ENCODE data around the gene ZCCHC24. TPM values are rescaled to one million over a fixed set of nuclear protein-coding genes. Genes with fewer than 3 reads are reported as not detected.

Gene ZCCHC24
- total RNA-seq, 2 experiments from 2014 or later: 0.67 to 0.85 TPM

GRCh38 chr10:79409038-79409725 is 36.2 kb downstream of the ZCCHC24 start:
- CTCF ChIA-PET: no interaction called here
- H3K4me1 Mint-ChIP-seq (ENCODE audit: low read depth): no peaks in the 10 kb centered on the region
- H3K27ac Mint-ChIP-seq: no peak overlapping the region
- Histone ChIP-seq H3K4me1 (ENCODE audit: insufficient read depth, low read length) (peaks cover 7% of the 10 kb centered on the region), H3K27me3 (ENCODE audit: control insufficient read depth in 1 of 2, insufficient read depth in 2 of 2, low read length in 2 of 2) (no peaks in the 10 kb centered on the region), H3K9me3 (ENCODE audit: control insufficient read depth in 1 of 2, insufficient read depth in 1 of 2, low read length in 2 of 2) (no peaks in the 10 kb centered on the region), H3K27ac (ENCODE audit: low read depth in 1 of 2, low read length in 2 of 2) (no peak overlapping the region), H3K36me3 (ENCODE audit: insufficient read depth, low read length) (no peaks in the 10 kb centered on the region), H3K4me3 (ENCODE audit: low read length) (no peak overlapping the region)
- H3K36me3 Mint-ChIP-seq (ENCODE audit: low read depth): no peaks in the 10 kb centered on the region
- H3K9me3 Mint-ChIP-seq: no peaks in the 10 kb centered on the region
- ATAC-seq (ENCODE audit: poor library complexity) (no peak), DNase-seq (no peak)
- POLR2A ChIA-PET: no interaction called here
- intact Hi-C loops (cut with DNase I, micrococcal nuclease): no loop called here
- H3K27me3 Mint-ChIP-seq: no peaks in the 10 kb centered on the region
- H3K4me3 Mint-ChIP-seq: no peak overlapping the region
- no peak for TF ChIP-seq CTCF (IDR thresholded peaks at IDR 0.05)

- no peaks in the 10 kb centered on the region for H3K36me3 Mint-ChIP-seq (ENCODE audit: low read depth)
- H3K27ac Mint-ChIP-seq: no peak overlapping the region
- Histone ChIP-seq H3K27ac (ENCODE audit: low read depth in 1 of 2, low read length in 2 of 2) (no peak overlapping the region), H3K36me3 (ENCODE audit: insufficient read depth, low read length) (no peaks in the 10 kb centered on the region), H3K9me3 (ENCODE audit: control insufficient read depth in 1 of 2, insufficient read depth in 1 of 2, low read length in 2 of 2) (no peaks in the 10 kb centered on the region), H3K4me3 (ENCODE audit: low read length) (no peak overlapping the region), H3K4me1 (ENCODE audit: insufficient read depth, low read length) (peaks cover 4% of the 10 kb centered on the region), H3K27me3 (ENCODE audit: control insufficient read depth in 1 of 2, insufficient read depth in 2 of 2, low read length in 2 of 2) (no peaks in the 10 kb centered on the region)
- no peaks in the 10 kb centered on the region for H3K9me3 Mint-ChIP-seq
- ATAC-seq (ENCODE audit: poor library complexity): no peak
- H3K4me1 Mint-ChIP-seq (ENCODE audit: low read depth): no peaks in the 10 kb centered on the region
- no peak for TF ChIP-seq CTCF (IDR thresholded peaks at IDR 0.05)
- ChIA-PET CTCF (no interaction called here), POLR2A (no interaction called here)
- no peak overlapping the region for H3K4me3 Mint-ChIP-seq
- intact Hi-C loops (cut with DNase I, micrococcal nuclease): no loop called here
- no peak for DNase-seq
- H3K27me3 Mint-ChIP-seq: no peaks in the 10 kb centered on the region
These were observed 37.3 kb downstream of the ZCCHC24 start for GRCh38 chr10:79407811-79408795.

- POLR2A ChIA-PET: no interaction called here
- DNase-seq (no peak), ATAC-seq (ENCODE audit: poor library complexity) (no peak)
- H3K4me1 ChIP-seq (ENCODE audit: insufficient read depth, low read length): peaks cover 2% of the 10 kb centered on the region
- no peak for TF ChIP-seq CTCF (IDR thresholded peaks at IDR 0.05)
- Mint-ChIP-seq H3K36me3 (ENCODE audit: low read depth) (no peaks in the 10 kb centered on the region), H3K27ac (no peak overlapping the region), H3K27me3 (no peaks in the 10 kb centered on the region), H3K4me1 (ENCODE audit: low read depth) (no peaks in the 10 kb centered on the region), H3K4me3 (no peak overlapping the region), H3K9me3 (no peaks in the 10 kb centered on the region)
- H3K36me3 ChIP-seq (ENCODE audit: insufficient read depth, low read length): no peaks in the 10 kb centered on the region
- intact Hi-C loops (cut with DNase I, micrococcal nuclease): no loop called here
- no peaks in the 10 kb centered on the region for H3K27me3 ChIP-seq (ENCODE audit: control insufficient read depth in 1 of 2, insufficient read depth in 2 of 2, low read length in 2 of 2)
- H3K27ac ChIP-seq (ENCODE audit: low read depth in 1 of 2, low read length in 2 of 2): no peak overlapping the region
- no peak overlapping the region for H3K4me3 ChIP-seq (ENCODE audit: low read length)
- CTCF ChIA-PET: no interaction called here
- H3K9me3 ChIP-seq (ENCODE audit: control insufficient read depth in 1 of 2, insufficient read depth in 1 of 2, low read length in 2 of 2): no peaks in the 10 kb centered on the region
These were observed 38.0 kb downstream of the ZCCHC24 start for GRCh38 chr10:79407423-79407796.

Data from CD4-positive, alpha-beta T cell (primary cell).